HepG2 (cell line): Measurements from ENCODE around the gene ABHD13. TPM values are rescaled to one million over a fixed set of nuclear protein-coding genes. Genes with fewer than 3 reads are reported as not detected.

ENCODE experiments used
- CHCHD3 ChIP-seq: sonication (generic); formaldehyde crosslinking; IDR thresholded peaks from 2 replicates; pipeline ENCODE4 v1.8.0; 2022; ENCODE audit warnings: mild to moderate bottlenecking, missing genetic modification reagents, moderate library complexity
- ELF1 ChIP-seq: sonication (generic); formaldehyde crosslinking; IDR thresholded peaks from 2 replicates; pipeline ENCODE4 v1.4.0; 2020; ENCODE audit warnings: missing genetic modification reagents
- FIP1L1 ChIP-seq: fragments of 200-400 bp; formaldehyde crosslinking; IDR thresholded peaks from 2 replicates; pipeline ENCODE4 v1.6.1; 2018; ENCODE audit warnings: low read depth, mild to moderate bottlenecking, low read length, moderate library complexity, borderline replicate concordance; ENCODE audit not compliant: insufficient read depth
- GATAD2A ChIP-seq: IDR thresholded peaks from 2 replicates; pipeline ENCODE4 v1.6.1; 2016
- HIVEP1 ChIP-seq: sonication (generic); formaldehyde crosslinking; IDR thresholded peaks from 2 replicates; pipeline ENCODE4 v1.4.0; 2020; ENCODE audit warnings: mild to moderate bottlenecking, missing genetic modification reagents
- HOXD1 ChIP-seq: sonication (generic); formaldehyde crosslinking; IDR thresholded peaks from 2 replicates; pipeline ENCODE4 v1.5.0; 2020; ENCODE audit warnings: missing genetic modification reagents
- MTA1 ChIP-seq: sonication (generic); formaldehyde crosslinking; IDR thresholded peaks from 2 replicates; pipeline ENCODE4 v1.4.0; 2020; ENCODE audit warnings: missing genetic modification reagents, mild to moderate bottlenecking, borderline replicate concordance
- SAFB2 ChIP-seq: sonication (generic); formaldehyde crosslinking; IDR thresholded peaks from 2 replicates; pipeline ENCODE4 v1.5.1; 2020; ENCODE audit warnings: missing genetic modification reagents, low read depth, mild to moderate bottlenecking, borderline replicate concordance
- ZNF20 ChIP-seq: sonication (generic); formaldehyde crosslinking; IDR thresholded peaks from 2 replicates; pipeline ENCODE4 v1.4.0; 2020; ENCODE audit warnings: mild to moderate bottlenecking, moderate library complexity, missing genetic modification reagents
- ZNF335 ChIP-seq: sonication (generic); formaldehyde crosslinking; IDR thresholded peaks from 2 replicates; pipeline ENCODE4 v1.4.0; 2020; ENCODE audit warnings: missing genetic modification reagents
- ZNF616 ChIP-seq: sonication (generic); formaldehyde crosslinking; IDR thresholded peaks from 2 replicates; pipeline ENCODE4 v1.5.0; 2020; ENCODE audit warnings: low read depth, mild to moderate bottlenecking, missing genetic modification reagents
- polyA plus RNA-seq, 8 experiments: library from polyadenylated mRNA; depleted of rRNA in 3 of 8; stranded (reverse) in 7 of 8; unstranded in 1 of 8; fragments of >200 nt; fragmentation: Illumina TruSeq in 4 of 8; extraction: Trizol in 4 of 8; gene quantifications; 2 replicates each; pipeline versions ENCODE4 v1.2.1 to v1.2.3, GENCODE V29; 2011 to 2016; ENCODE audit warnings: low read depth in 4 of 8, missing spikeins in 1 of 8, mixed read lengths in 1 of 8; ENCODE audit not compliant: insufficient read depth in 1 of 8
- total RNA-seq, 5 experiments: library from RNA; depleted of rRNA; stranded (reverse); fragments of >200 nt; fragmentation: Illumina TruSeq; extraction: Trizol; gene quantifications; 2 replicates each; pipeline ENCODE4 v1.2.3, GENCODE V29; 2016; ENCODE audit warnings: low read depth in 1 of 5
- TF ChIP-seq, protein P1 (sequence below): sonication (generic); formaldehyde crosslinking; IDR thresholded peaks from 2 replicates; pipeline ENCODE4 v1.4.0; 2020; ENCODE audit warnings: missing genetic modification reagents
- TF ChIP-seq, protein P2 (sequence below): sonication (generic); formaldehyde crosslinking; IDR thresholded peaks from 2 replicates; pipeline ENCODE4 v1.8.0; 2022; ENCODE audit warnings: missing genetic modification reagents, mild to moderate bottlenecking, moderate library complexity, borderline replicate concordance
- TF ChIP-seq, protein P3 (sequence below): sonication (generic); formaldehyde crosslinking; IDR thresholded peaks from 2 replicates; pipeline ENCODE4 v1.8.0; 2022; ENCODE audit warnings: mild to moderate bottlenecking, missing genetic modification reagents, moderate library complexity
- TF ChIP-seq, protein P4 (sequence below): sonication (generic); formaldehyde crosslinking; IDR thresholded peaks from 2 replicates; pipeline ENCODE4 v1.8.0; 2022; ENCODE audit warnings: missing genetic modification reagents, mild to moderate bottlenecking, inconsistent platforms, borderline replicate concordance
- TF ChIP-seq, protein P5 (sequence below): sonication (generic); formaldehyde crosslinking; IDR thresholded peaks from 2 replicates; pipeline ENCODE4 v1.4.0; 2020; ENCODE audit warnings: missing genetic modification reagents

ABHD13 gene
- total and polyA plus RNA-seq, 2 of the 13 experiments (the other 11 are each of a cell fraction or from before 2014, with no cell fraction given) = 4.3 to 6.2 TPM

DNA sequence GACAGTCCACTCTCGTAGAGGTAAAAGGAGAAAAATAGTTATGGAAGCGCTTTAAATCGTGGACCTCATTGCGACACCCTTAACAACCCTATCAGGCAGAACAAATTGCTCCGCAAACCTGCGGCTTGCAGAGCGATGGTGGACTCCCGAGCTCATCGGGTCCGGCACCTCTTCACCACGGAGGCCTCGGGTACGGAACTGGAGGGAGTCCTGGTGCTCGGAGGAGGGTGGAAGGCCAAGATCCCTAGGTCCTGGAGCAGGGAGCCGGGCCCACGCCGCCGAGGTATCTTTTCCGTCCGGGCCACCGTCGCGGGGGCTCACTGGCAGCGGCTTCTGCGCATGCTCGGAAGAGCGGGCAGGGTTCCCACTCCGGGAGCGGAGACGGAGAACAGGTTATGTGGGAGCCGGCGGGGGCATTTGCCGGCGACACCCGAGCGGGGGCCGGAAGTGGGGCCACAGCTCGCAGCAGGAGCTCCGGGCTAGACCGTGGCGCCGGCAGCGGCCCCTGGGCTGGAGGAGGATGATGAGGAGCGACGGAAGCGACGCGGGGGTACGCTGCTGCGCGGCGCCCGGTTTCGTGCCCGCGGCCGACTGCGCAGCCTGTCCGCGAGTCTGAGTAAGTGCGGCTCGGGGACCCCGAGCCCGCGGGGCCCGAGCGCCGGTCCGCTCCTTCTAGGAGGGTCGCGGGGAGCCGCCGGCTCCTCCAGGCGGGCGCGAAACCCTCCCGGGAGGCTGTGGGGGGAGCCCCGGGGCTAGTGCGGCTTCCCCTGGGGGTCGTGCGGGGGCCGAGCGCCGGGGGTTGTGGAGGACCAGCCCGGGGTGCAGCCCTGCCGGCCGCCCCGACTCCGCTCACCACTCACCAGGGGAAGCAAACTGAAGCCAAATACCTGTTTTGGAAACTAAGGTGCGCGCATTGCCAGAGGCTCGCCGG lies at the start of gene ABHD13 (continued):
- TF ChIP-seq CHCHD3 = 0 out of 2 replicates have a peak, but pooled peaks have one; percentile 37
- TF ChIP-seq GATAD2A (CRISPR knock-in tag) = peak; percentile 63
- peak; percentile 48; the same call in 1 of the 2 replicates for TF ChIP-seq ZNF335 (CRISPR knock-in tag)
- TF ChIP-seq, protein P1, sequence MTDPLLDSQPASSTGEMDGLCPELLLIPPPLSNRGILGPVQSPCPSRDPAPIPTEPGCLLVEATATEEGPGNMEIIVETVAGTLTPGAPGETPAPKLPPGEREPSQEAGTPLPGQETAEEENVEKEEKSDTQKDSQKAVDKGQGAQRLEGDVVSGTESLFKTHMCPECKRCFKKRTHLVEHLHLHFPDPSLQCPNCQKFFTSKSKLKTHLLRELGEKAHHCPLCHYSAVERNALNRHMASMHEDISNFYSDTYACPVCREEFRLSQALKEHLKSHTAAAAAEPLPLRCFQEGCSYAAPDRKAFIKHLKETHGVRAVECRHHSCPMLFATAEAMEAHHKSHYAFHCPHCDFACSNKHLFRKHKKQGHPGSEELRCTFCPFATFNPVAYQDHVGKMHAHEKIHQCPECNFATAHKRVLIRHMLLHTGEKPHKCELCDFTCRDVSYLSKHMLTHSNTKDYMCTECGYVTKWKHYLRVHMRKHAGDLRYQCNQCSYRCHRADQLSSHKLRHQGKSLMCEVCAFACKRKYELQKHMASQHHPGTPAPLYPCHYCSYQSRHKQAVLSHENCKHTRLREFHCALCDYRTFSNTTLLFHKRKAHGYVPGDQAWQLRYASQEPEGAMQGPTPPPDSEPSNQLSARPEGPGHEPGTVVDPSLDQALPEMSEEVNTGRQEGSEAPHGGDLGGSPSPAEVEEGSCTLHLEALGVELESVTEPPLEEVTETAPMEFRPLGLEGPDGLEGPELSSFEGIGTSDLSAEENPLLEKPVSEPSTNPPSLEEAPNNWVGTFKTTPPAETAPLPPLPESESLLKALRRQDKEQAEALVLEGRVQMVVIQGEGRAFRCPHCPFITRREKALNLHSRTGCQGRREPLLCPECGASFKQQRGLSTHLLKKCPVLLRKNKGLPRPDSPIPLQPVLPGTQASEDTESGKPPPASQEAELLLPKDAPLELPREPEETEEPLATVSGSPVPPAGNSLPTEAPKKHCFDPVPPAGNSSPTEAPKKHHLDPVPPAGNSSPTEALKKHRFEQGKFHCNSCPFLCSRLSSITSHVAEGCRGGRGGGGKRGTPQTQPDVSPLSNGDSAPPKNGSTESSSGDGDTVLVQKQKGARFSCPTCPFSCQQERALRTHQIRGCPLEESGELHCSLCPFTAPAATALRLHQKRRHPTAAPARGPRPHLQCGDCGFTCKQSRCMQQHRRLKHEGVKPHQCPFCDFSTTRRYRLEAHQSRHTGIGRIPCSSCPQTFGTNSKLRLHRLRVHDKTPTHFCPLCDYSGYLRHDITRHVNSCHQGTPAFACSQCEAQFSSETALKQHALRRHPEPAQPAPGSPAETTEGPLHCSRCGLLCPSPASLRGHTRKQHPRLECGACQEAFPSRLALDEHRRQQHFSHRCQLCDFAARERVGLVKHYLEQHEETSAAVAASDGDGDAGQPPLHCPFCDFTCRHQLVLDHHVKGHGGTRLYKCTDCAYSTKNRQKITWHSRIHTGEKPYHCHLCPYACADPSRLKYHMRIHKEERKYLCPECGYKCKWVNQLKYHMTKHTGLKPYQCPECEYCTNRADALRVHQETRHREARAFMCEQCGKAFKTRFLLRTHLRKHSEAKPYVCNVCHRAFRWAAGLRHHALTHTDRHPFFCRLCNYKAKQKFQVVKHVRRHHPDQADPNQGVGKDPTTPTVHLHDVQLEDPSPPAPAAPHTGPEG = peak; percentile 51; the same call in 1 of the 2 replicates
- no peak for TF ChIP-seq FIP1L1
- peak; percentile 88 for TF ChIP-seq ELF1 (CRISPR knock-in tag)
- peak; percentile 79 for TF ChIP-seq HOXD1 (CRISPR knock-in tag)
- peak; percentile 53; the same call in 1 of the 2 replicates for TF ChIP-seq MTA1
- TF ChIP-seq, protein P2, sequence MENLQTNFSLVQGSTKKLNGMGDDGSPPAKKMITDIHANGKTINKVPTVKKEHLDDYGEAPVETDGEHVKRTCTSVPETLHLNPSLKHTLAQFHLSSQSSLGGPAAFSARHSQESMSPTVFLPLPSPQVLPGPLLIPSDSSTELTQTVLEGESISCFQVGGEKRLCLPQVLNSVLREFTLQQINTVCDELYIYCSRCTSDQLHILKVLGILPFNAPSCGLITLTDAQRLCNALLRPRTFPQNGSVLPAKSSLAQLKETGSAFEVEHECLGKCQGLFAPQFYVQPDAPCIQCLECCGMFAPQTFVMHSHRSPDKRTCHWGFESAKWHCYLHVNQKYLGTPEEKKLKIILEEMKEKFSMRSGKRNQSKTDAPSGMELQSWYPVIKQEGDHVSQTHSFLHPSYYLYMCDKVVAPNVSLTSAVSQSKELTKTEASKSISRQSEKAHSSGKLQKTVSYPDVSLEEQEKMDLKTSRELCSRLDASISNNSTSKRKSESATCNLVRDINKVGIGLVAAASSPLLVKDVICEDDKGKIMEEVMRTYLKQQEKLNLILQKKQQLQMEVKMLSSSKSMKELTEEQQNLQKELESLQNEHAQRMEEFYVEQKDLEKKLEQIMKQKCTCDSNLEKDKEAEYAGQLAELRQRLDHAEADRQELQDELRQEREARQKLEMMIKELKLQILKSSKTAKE (CRISPR knock-in tag) = no peak
- no peak for TF ChIP-seq SAFB2
- no peak for TF ChIP-seq ZNF616 (CRISPR knock-in tag)
- no peak for TF ChIP-seq ZNF20 (CRISPR knock-in tag)
- TF ChIP-seq, protein P3, sequence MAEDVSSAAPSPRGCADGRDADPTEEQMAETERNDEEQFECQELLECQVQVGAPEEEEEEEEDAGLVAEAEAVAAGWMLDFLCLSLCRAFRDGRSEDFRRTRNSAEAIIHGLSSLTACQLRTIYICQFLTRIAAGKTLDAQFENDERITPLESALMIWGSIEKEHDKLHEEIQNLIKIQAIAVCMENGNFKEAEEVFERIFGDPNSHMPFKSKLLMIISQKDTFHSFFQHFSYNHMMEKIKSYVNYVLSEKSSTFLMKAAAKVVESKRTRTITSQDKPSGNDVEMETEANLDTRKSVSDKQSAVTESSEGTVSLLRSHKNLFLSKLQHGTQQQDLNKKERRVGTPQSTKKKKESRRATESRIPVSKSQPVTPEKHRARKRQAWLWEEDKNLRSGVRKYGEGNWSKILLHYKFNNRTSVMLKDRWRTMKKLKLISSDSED (CRISPR knock-in tag) = no peak
- TF ChIP-seq, protein P4, sequence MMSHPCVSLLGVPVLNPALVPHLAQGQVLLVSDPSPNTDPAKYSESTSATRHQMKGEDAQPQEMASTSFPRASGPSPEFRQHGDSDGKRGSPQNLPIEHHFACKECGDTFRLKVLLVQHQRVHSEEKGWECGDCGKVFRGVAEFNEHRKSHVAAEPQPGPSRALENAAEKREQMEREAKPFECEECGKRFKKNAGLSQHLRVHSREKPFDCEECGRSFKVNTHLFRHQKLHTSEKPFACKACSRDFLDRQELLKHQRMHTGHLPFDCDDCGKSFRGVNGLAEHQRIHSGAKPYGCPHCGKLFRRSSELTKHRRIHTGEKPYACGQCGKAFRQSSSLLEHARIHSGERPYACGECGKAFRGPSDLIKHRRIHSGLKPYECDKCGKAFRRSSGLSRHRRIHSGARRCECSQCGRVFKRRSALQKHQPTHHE (CRISPR knock-in tag) = peak; percentile 85; the same call in 1 of the 2 replicates
- TF ChIP-seq, protein P5, sequence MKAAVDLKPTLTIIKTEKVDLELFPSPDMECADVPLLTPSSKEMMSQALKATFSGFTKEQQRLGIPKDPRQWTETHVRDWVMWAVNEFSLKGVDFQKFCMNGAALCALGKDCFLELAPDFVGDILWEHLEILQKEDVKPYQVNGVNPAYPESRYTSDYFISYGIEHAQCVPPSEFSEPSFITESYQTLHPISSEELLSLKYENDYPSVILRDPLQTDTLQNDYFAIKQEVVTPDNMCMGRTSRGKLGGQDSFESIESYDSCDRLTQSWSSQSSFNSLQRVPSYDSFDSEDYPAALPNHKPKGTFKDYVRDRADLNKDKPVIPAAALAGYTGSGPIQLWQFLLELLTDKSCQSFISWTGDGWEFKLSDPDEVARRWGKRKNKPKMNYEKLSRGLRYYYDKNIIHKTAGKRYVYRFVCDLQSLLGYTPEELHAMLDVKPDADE (CRISPR knock-in tag) = 0 out of 2 replicates have a peak, but pooled peaks have one; percentile 81
- 0 out of 2 replicates have a peak, but pooled peaks have one; percentile 34 for TF ChIP-seq HIVEP1 (CRISPR knock-in tag)
